RPMI7951 (cell line): Measurements from ENCODE around the gene GTPBP2. TPM values are rescaled to one million over a fixed set of nuclear protein-coding genes. Genes with fewer than 3 reads are reported as not detected.
"Not testable (repeated sequence)": the region's sequence is repeated elsewhere in the genome, so short reads cannot be mapped to it uniquely, and the experiment has no call there.

Experiments
- DNase-seq: peaks from one replicate; pipeline ENCODE4 v3.0.0-alpha.2; 2012; ENCODE audit warnings: low read depth
- total RNA-seq: library from RNA; depleted of rRNA; stranded (reverse); fragments of >200 nt; shearing (Covaris generic); gene quantifications from 2 replicates; pipeline ENCODE4 v1.2.3, GENCODE V29; 2014

The GTPBP2 gene
- total RNA-seq, 1 experiment from 2014 or later, result 39.5 TPM

DNA sequence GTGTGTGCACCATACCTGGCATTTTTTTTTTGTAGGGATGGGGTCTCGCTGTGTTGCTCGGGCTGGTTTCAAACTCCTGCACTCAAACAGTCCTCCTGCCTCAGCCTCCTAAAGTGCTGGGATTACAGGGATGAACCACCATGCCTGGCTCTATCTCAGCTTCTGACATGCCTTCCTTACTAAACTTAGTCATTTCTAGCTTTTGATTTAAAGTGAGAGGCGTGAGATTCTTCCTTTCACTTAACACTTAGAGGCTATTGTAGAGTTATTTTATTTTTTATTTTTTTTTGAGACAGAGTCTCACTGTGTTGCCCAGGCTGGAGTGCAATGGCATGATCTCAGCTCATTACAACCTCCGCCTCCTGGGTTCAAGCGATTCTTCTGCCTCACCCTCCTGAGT lies 33.9 kb upstream of the GTPBP2 start:
- not testable (repeated sequence) for DNase-seq

DNA sequence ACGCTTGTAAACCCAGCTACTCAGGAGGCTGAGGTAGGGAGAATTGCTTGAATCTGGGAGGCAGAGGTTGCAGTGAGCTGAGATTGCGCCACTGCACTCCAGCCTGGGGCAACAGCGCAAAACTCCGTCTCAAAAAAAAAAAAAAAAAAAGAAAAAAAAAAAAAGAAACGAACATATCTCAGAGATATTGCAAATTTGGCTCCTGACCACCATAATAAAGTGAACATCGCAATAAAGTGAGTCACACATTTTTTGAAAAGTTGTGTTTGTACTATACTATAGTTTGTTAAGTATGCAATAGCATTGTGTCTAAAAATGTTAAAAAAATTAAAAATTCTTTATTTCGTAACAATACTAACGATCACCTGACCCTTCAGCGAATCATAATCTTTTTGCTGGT lies 29.1 kb upstream of the GTPBP2 start:
- no peak for DNase-seq

DNA sequence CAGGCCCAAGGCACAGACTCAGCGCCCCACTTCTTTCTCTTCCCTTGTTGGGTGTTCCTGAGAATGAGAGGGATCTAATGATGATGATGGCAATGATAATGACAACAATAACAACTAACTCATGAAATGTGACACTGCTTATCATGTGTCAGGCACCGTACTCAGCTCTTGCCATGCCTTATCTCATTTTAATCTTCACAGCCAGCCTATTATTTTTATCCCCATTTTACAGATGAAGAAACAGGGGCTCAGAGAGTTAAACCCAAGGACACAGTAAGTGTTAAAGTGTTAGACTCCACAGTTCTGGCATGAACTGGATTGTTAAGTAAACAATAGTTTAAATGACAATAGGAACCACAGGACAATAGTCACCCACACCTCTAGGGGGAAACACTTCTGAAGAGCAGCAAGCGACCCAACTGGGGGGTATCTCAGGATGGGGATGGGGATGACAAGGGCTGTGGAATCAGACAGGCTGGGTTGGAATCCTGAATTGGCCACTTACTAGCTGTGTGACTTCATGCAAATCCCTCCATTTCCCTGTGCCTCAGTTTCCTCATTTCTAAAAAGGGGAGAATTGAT lies 28.2 kb upstream of the GTPBP2 start:
- DNase-seq, result no peak

DNA sequence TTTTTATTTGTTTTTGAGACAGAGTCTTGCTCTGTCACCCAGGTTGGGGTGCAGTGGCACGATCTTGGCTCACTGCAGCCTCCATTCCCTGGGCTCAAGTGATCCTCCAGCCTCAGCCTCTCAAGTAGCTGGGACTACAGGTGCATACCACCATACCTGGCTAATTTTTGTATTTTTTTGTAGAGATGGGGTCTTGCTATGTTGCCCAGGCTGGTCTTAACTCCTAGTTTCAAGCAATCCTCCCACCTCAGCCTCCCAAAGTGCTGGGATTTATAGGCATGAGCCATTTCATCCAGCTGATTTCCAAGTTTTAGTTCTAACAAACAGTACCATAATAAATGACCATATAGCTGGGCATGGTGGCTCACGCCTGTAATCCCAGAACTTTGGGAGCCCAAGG lies 23.8 kb upstream of the GTPBP2 start:
- not testable (repeated sequence) for DNase-seq

DNA sequence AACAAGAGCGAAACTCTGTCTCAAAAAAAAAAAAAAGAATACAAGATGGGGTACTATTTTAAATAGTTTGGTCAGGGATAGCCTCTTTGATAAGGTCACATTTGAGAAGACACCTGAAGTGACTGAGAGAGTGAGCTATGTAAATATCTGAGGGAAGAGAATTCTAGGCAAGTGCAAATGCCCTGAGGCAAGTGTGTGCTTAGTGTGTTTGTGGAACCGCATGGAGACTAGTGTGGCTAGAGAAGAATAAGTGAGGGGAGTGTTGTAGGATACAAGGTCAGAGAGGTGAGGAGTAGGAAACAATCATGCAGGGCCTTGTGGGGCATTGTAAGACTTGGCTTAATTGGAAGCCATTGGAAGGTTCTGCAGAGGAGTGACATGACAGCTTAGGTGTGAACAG lies 19.2 kb upstream of the GTPBP2 start:
- no peak for DNase-seq

DNA sequence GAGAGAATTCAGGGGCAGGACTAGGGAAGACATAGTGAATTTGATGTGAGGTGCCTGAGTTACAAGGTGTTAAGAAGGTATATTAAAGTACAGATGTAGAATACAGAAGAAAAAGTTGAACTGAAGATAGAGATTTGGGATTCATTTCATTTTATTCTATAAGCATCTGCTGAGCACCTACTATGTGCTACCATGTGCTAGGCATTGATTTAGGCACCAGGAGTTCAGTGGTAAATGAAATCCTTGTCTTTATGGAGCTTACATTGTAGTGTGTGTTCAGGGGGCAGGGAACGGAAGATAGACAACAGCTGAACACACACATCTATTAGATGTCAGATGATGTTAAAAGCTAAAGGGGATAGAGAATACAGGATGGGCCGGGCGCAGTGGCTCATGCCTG lies 18.5 kb upstream of the GTPBP2 start:
- DNase-seq, result no peak

DNA sequence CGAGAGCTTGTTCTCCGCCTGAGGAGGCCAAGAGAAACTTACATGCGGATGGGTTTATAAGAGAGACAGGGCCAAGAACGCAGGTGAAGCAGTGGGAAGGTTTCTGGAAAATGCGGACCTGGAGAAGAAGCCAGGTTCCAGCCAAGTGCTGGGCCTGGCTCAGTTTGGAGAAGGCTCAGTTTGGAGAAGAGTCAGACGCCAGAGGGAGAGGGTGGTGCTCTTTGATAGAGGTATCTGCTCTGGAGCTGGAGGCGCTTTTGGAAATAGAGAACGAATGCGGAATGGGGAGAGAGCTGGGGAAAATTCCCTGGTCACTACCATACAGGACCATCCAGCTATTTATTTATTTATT lies 16.5 kb upstream of the GTPBP2 start:
- no peak for DNase-seq

DNA sequence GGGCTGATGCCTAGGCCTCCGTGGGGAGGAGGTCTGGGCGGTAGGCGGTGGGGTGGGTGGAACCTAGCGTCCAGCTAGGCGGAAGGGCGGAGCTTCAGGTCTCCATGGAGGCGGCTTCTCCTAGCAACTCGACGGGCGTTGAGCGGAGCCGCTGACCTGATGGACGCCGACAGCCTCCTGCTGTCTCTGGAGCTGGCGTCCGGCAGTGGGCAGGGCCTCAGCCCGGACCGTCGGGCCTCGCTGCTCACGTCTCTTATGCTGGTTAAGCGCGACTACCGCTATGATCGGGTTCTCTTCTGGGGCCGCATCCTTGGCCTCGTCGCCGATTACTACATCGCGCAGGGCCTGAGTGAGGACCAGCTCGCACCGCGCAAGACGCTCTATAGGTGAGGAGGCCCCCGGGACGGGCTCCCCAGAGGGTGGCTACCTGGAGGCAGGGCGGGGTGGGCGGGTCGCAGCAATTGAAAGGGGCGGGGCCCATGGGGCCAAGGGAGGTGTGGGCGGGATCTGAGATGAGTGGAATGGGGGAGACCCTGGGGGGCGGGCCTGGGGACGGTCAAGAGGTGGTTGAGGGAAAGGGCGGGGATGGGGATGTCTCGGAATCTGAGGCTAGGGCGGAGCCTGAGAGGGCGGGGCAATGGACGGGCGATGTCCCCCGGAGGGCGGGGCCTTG lies 16.0 kb upstream of the GTPBP2 start, which contains the start of gene RSPH9:
Gene RSPH9 (plus strand): TSS at position 97 of the 673 bp plus-strand sequence. CDS start 63 bp downstream, at position 160.
- peak; percentile 81 for DNase-seq

DNA sequence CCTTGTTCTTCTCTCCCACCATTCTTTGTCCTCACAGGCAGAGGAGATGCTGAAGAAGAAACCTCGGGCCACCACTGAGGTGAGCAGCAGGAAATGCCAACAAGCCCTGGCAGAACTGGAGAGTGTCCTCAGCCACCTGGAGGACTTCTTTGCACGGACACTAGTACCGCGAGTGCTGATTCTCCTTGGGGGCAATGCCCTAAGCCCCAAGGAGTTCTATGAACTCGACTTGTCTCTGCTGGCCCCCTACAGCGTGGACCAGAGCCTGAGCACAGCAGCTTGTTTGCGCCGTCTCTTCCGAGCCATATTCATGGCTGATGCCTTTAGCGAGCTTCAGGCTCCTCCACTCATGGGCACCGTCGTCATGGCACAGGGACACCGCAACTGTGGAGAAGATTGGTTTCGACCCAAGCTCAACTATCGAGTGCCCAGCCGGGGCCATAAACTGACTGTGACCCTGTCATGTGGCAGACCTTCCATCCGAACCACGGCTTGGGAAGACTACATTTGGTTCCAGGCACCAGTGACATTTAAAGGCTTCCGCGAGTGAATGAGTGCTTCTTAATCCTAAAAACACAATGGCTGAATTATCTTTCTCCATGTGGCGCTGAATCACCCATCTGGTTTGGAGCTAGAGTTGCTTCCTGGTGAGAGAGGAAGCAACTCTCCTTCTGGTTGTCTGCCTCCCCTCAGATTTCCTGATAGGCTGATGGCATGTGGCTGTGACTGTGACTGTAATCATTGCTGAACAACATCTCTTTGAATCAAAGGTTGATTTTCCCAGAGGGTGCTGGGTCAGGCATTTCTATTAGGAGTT lies 11.1 kb upstream of the GTPBP2 start:
- DNase-seq, result peak; percentile 73

DNA sequence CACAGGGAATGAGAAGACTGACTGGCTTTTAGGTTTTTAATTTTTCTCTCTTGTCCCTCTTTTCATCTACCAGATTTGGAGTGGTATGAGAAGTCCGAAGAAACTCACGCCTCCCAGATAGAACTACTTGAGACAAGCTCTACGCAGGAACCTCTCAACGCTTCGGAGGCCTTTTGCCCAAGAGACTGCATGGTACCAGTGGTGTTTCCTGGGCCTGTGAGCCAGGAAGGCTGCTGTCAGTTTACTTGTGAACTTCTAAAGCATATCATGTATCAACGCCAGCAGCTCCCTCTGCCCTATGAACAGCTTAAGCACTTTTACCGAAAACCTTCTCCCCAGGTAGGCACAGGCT lies 7.2 kb upstream of the GTPBP2 start:
- DNase-seq, result no peak

DNA sequence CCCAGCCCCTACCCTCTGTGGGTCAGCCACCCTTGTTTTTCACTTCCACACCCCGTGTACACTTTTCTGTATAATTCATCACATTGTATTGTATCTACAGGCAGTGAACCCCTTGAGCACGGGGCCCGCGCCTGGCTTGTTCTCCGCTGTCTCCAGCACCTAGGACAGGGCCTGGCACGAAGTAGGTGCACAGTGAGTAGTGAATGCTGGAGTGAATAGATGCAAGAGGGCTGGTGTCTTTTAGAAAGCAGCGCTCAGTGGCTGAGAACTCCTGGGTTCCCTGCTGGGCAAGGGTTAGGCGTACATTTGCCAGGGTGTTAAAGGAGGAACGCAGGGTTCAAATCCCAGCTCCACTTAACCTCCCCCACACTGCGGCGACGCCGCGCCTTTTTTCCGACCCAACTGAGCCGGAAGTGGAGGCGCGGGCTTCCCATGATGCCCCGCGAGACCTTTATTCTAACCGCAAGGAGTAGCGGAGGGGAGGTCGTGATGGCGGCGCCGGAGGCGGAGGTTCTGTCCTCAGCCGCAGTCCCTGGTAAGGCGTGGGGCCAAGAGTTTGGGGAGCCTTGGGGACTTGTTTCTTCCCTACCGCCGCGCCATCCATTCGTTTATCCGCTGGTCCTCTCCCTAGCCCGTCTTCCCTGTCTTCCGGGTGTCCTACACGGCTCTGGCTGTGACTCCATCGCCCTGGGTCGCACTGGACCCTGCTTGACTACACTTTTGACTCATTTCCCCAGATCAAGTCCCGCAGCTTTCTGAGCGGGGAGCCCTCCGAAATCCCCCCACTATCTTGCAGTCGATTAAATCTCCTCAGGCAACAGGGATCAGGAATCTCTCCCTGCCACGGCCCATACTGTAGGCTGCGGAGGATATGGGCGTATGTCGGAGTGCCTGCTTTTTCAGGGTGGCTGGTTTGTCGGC lies 6.6 kb upstream of the GTPBP2 start, which contains the start of gene MAD2L1BP:
Gene MAD2L1BP (plus strand): TSS at position 454 of the 921 bp plus-strand sequence. CDS start 36 bp downstream, at position 490.
- DNase-seq, result peak; percentile 76

DNA sequence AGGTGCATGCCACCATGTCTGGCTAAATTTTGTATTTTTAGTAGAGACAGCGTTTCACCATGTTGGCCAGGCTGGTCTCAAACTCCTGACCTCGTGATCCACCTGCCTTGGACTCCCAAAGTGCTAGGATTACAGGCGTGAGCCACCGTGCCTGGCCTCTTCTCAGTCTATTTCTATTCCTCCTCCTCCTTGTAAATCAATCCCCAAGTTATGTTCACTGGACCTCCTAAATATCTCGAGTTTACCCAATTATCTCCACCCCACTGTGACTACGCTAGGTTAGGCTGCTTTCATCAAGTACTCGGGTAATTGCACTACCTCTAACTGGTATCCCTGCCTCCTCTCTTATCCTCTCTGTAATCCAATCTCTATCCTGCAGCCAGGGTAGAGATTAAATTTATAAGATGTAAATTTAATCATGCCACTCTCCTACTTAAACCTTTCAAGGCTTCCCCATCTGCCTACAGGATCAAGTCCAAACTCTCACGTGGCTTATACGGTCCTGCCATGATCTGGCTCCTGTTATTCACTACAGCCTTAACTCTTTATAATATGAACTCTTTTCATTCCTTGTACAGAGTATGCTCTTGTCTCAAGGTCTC lies 5.7 kb upstream of the GTPBP2 start:
- no peak for DNase-seq

DNA sequence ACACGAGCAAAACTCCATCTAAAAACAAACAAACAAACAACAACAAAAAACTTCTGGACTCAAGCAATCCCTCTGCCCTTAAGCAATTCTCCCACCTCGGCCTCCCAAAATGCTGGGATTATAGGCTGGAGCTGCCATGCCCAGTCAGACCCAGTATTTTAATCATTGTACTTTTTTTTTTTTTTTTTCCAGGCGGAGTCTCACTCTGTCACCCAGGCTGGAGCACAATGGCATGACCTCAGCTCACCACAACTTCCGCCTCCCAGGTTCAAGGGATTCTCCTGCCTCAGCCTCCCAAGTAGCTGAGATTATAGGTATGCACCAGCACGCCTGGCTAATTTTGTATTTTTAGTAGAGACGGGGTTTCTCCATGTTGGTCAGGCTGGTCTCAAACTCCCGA lies 3.9 kb upstream of the GTPBP2 start:
- not testable (repeated sequence) for DNase-seq

DNA sequence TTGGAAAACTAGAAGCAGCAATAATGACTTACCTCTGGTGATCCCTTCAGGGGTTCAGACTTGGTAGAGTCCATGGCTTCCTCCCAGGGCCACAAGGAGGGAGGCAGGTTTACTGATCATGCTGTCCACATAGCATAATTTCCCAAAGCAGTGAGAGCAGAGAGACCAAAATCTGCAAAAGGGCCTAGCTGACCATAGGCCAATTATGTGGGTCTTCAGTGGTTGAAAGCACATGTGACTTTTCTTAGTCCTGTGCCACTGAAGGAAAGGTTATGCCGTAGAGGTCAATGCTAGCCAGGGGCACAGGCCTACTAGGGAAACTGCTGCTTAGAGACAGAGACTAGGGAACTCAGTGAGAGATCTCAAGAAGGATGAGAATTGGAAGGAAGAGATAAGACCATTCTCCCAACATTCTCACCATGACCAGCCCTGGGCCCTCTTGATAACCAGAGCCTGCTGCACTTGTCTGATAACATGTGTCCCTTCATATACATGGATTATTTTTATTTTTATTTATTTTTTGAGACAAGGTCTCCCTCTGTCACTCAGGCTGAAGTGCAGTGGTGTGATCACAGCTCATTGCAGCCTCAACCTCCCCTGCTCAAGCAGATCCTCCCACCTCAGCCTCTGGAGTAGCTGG lies 2.0 kb upstream of the GTPBP2 start:
- no peak for DNase-seq

DNA sequence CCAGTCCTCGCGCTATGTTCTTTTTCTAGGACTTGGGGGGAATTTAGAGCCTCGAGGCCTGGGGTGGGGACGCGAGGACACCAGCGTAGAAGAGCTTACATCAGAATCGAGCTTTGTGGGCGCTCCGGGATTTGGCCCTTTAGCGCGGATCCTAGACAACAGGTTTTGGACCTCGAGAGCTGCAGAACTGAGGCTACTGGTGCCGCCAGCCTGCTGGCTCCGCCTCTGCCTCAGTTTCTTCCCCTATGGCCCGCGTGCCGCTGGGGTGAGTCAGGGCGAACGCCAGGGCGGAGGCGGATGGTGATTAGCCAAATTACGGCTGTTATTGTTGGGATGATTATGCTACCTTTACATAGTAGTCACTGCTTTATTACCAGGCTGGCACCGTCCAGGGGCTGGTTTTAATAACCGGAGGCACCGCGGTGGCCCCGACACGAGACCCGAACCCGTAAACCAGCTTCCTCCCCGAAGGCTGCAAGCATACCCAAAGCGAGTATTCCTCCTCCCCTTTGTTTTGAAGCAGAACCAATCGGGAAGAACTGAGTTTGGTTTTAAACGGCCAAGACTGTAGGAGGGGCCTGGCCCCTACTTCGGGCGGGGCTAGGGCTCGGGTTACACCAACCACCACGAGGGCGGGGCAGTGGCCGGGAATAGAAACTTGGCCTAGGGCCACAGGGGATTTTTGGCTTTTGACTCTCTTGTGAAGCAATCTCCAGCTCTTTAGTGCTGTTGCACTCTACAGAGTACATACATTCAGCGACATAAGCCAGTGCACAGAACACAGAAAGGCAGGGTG lies 639 bp upstream of the GTPBP2 start:
- DNase-seq, result peak; percentile 98

DNA sequence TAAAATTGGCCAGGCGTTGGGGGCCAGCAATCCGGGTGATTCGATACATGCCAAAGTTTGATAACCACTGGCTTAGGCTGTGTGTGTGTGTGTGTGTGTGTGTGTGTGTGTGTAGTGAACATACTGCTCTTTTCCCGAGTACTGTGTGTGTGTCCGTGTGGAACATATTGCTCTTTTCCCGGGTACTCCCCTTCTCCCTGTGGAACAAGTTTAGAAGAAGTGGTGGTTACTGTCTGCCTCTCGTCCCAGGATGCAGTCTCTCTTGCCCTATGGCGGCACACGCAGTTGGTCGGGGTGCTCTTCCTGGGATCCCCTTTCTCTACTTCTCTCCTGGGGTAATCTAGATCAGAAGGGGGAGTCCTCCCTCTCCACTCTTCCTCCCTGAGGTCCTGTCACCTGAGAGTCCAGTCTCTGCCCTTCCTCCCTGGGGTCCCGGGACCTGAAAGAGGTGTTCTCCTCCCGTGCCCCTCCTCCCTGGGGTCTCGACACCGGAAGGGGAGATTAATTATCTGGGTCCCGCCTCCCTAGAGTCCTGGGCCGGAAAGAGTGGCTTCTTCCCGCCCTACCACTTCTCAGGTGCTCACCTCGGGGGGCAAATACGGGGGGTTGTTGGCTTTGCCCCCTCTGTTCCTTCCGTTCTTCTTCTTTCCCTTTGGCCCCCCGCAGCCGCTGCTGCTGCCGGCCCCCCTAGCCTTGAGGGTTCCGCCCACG lies 516 bp downstream of the GTPBP2 start:
- peak; percentile 47 for DNase-seq

DNA sequence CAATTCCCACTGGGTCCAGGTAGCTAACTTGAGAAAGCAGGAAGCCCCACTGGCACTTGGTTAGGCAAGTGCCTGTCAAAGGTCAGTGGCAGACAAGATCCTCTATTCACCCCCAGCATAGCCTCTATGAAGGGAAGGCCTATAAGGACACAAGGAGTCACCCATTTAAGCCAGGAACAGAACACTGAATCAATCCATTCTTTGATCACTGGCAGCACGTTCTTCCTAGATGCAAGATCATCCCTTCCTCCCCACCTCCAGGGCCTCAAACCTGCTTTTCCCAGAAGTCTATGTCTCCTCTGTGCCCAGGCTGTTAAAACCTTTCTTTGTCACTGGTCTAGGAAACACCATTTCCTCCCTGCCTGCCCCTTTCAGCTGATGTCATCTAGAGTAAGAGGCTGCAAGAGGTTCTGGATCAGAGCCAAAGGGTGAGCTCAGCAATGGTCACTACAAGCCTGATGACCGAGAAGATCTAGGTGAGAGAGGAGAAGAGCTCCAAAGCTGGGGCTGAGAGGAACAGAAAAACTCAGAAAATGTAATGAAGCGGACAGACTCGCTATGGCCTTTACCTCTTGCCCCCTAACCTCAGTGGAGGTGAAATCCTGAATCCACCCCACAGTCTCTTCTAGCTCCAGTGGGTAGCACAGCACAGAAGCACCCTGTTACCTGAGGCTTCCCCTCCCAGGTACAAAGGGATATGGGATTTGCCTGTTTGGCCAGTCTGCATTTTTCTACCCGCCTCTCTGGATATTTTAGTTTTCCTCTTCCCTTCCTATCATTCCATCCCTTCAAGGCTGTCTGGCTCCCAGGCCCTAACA lies 1.8 kb downstream of the GTPBP2 start:
- DNase-seq, result peak; percentile 94

DNA sequence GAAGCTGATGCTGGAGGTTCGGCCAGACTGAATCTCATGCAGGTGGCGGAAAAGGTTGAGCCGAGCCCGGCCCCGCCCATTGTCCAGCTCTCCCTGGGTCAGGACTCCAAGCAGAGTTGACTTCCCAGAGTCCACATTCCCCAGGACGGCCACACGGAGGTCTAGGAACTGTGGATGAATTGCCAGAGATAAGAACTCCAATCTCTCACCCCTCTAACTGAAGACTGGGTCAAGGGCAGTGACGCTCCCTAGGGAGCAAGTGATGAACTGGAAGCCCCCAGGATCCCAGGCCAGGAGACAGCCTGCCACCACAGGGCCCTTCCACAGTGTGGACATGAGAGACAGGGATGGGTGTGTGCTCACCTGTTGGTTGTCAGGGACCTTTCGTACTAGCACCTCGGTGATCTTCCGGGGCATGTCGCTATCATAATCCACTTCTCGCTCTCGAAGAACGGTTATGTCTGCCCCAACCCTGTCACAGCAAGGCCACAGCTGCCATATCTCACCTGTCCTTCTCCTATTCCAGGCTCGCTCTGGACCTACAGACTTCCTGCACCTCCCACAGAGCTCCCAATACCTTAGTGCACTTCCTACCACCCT lies 3.6 kb downstream of the GTPBP2 start:
- DNase-seq, result no peak
